Measurements from ENCODE around the gene FAM174C.

Gene FAM174C

DNA sequence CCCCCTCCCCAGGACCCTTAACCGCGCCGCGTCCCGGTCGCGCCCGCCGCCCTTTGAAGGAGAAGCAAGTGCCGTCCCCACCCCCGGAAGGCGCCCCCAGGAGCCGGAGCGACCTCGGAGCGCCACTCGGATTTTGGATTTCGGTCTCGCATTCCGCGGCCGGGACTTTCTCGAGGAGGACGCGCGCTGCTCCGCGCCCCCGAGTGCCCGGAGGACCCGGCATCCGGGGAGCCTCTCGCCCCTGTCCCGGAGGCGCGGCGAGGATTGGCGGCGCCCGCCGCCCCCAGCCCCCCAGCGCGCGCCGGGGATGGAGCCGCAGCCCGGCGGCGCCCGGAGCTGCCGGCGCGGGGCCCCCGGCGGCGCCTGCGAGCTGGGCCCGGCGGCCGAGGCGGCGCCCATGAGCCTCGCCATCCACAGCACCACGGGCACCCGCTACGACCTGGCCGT lies 25.3 kb upstream of the FAM174C start:
- Histone ChIP-seq H3K27me3 (ENCODE audit: low read length) (no peaks in the 10 kb centered on the region), H3F3A (ENCODE audit: insufficient read depth) (peaks cover 20% of the 10 kb centered on the region; the same call in 1 of the 2 replicates), H3K27ac (ENCODE audit: low read depth, low read length) (peak overlapping the region; percentile 92), H2AFZ (ENCODE audit: low read depth, low read length, severe bottlenecking) (no peak overlapping the region), H3K9me2 (replicated peaks; ENCODE audit: insufficient read depth, low read length) (no peaks in the 10 kb centered on the region), H3K4me3 (ENCODE audit: insufficient read depth, low read length, poor library complexity, severe bottlenecking) (peak overlapping the region; percentile 99), H4K20me1 (ENCODE audit: low read depth, low read length) (no peaks in the 10 kb centered on the region), H3K9ac (ENCODE audit: low read length) (peak overlapping the region; percentile 98), H3K79me2 (ENCODE audit: insufficient read depth, low read length) (peaks cover 27% of the 10 kb centered on the region), H3K4me2 (ENCODE audit: low read depth, low read length, poor library complexity, severe bottlenecking) (peak overlapping the region; percentile 85), H3K36me3 (ENCODE audit: low read length) (no peaks in the 10 kb centered on the region), H3K9me3 (ENCODE audit: insufficient read depth, low read length) (no peaks in the 10 kb centered on the region)
- TF ChIP-seq EZH2phosphoT487 (conservative IDR thresholded peaks at IDR 0.05; ENCODE audit: low read length) = no peak
- TF ChIP-seq, protein P1, sequence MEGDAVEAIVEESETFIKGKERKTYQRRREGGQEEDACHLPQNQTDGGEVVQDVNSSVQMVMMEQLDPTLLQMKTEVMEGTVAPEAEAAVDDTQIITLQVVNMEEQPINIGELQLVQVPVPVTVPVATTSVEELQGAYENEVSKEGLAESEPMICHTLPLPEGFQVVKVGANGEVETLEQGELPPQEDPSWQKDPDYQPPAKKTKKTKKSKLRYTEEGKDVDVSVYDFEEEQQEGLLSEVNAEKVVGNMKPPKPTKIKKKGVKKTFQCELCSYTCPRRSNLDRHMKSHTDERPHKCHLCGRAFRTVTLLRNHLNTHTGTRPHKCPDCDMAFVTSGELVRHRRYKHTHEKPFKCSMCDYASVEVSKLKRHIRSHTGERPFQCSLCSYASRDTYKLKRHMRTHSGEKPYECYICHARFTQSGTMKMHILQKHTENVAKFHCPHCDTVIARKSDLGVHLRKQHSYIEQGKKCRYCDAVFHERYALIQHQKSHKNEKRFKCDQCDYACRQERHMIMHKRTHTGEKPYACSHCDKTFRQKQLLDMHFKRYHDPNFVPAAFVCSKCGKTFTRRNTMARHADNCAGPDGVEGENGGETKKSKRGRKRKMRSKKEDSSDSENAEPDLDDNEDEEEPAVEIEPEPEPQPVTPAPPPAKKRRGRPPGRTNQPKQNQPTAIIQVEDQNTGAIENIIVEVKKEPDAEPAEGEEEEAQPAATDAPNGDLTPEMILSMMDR (IDR thresholded peaks at IDR 0.05; ENCODE audit: insufficient read depth, low read length, poor library complexity, severe bottlenecking) = no peak

GRCh38 chr19:1250437-1251260 lies 24.7 kb upstream of the FAM174C start:
- H3K4me2 ChIP-seq (ENCODE audit: low read depth, low read length, poor library complexity, severe bottlenecking) = peak overlapping the region; percentile 85
- H3K9me2 ChIP-seq (replicated peaks; ENCODE audit: insufficient read depth, low read length) = no peaks in the 10 kb centered on the region
- H2AFZ ChIP-seq (ENCODE audit: low read depth, low read length, severe bottlenecking) = no peak overlapping the region
- TF ChIP-seq, protein P1 (IDR thresholded peaks at IDR 0.05; ENCODE audit: insufficient read depth, low read length, poor library complexity, severe bottlenecking) = no peak
- H3K4me3 ChIP-seq (ENCODE audit: insufficient read depth, low read length, poor library complexity, severe bottlenecking) = peak overlapping the region; percentile 99
- H3K27me3 ChIP-seq (ENCODE audit: low read length) = no peaks in the 10 kb centered on the region
- H3K27ac ChIP-seq (ENCODE audit: low read depth, low read length) = peak overlapping the region; percentile 92
- H3F3A ChIP-seq (ENCODE audit: insufficient read depth) = peaks cover 20% of the 10 kb centered on the region; the same call in 1 of the 2 replicates
- no peaks in the 10 kb centered on the region for H3K36me3 ChIP-seq (ENCODE audit: low read length)
- H3K79me2 ChIP-seq (ENCODE audit: insufficient read depth, low read length) = peaks cover 27% of the 10 kb centered on the region
- H3K9me3 ChIP-seq (ENCODE audit: insufficient read depth, low read length) = no peaks in the 10 kb centered on the region
- H4K20me1 ChIP-seq (ENCODE audit: low read depth, low read length) = no peaks in the 10 kb centered on the region
- H3K9ac ChIP-seq (ENCODE audit: low read length) = peak overlapping the region; percentile 98

- TF ChIP-seq, protein P1 (IDR thresholded peaks at IDR 0.05; ENCODE audit: insufficient read depth, low read length, poor library complexity, severe bottlenecking) = no peak
- no peak for TF ChIP-seq EZH2phosphoT487 (conservative IDR thresholded peaks at IDR 0.05; ENCODE audit: low read length)
- Histone ChIP-seq H3K4me2 (ENCODE audit: low read depth, low read length, poor library complexity, severe bottlenecking) (peak overlapping the region; percentile 85), H3K79me2 (ENCODE audit: insufficient read depth, low read length) (peaks cover 27% of the 10 kb centered on the region), H3K36me3 (ENCODE audit: low read length) (no peaks in the 10 kb centered on the region), H3K27ac (ENCODE audit: low read depth, low read length) (peak overlapping the region; percentile 92), H3K27me3 (ENCODE audit: low read length) (no peaks in the 10 kb centered on the region), H3K4me3 (ENCODE audit: insufficient read depth, low read length, poor library complexity, severe bottlenecking) (peak overlapping the region; percentile 99), H3K9me2 (replicated peaks; ENCODE audit: insufficient read depth, low read length) (no peaks in the 10 kb centered on the region), H3K9ac (ENCODE audit: low read length) (peak overlapping the region; percentile 98), H3F3A (ENCODE audit: insufficient read depth) (peaks cover 20% of the 10 kb centered on the region; the same call in 1 of the 2 replicates), H2AFZ (ENCODE audit: low read depth, low read length, severe bottlenecking) (no peak overlapping the region), H3K9me3 (ENCODE audit: insufficient read depth, low read length) (no peaks in the 10 kb centered on the region), H4K20me1 (ENCODE audit: low read depth, low read length) (no peaks in the 10 kb centered on the region)
Measured at GRCh38 chr19:1251330-1252220, 23.8 kb upstream of the FAM174C start.
